Nephron (organoid): ENCODE results near the gene CRABP1.

Experiments used
- H3K27ac Mint-ChIP-seq, 3 experiments: 2 replicates each; pipeline ENCODE4 v1.8.0; 2020; ENCODE audit warnings: mixed read lengths in 3 of 3, mild to moderate bottlenecking in 2 of 3, moderate library complexity in 1 of 3
- H3K27me3 Mint-ChIP-seq: 2 replicates; pipeline ENCODE4 v1.8.0; 2021; ENCODE audit warnings: low read depth, mild to moderate bottlenecking, moderate library complexity, mixed read lengths
- H3K36me3 Mint-ChIP-seq: 2 replicates; pipeline ENCODE4 v1.8.0; 2020; ENCODE audit warnings: low read depth, mixed read lengths
- H3K4me1 Mint-ChIP-seq: 2 replicates; pipeline ENCODE4 v1.8.0; 2020; ENCODE audit warnings: mixed read lengths
- H3K4me3 Mint-ChIP-seq, 3 experiments: 2 replicates each; pipeline ENCODE4 v1.8.0; 2020; ENCODE audit warnings: mild to moderate bottlenecking in 3 of 3, mixed read lengths in 3 of 3, moderate library complexity in 2 of 3
- H3K9me3 Mint-ChIP-seq: 2 replicates; pipeline ENCODE4 v1.8.0; 2020; ENCODE audit warnings: mixed read lengths
- TF ChIP-seq, protein P1 (sequence below), 3 experiments: fragments of 200-600 bp; sonication (generic); IDR thresholded peaks; one replicate each; pipeline ENCODE4 v1.5.0; 2021; ENCODE audit warnings: antibody characterized with exemption in 3 of 3; ENCODE audit not compliant: unreplicated experiment in 3 of 3

CRABP1 gene

DNA sequence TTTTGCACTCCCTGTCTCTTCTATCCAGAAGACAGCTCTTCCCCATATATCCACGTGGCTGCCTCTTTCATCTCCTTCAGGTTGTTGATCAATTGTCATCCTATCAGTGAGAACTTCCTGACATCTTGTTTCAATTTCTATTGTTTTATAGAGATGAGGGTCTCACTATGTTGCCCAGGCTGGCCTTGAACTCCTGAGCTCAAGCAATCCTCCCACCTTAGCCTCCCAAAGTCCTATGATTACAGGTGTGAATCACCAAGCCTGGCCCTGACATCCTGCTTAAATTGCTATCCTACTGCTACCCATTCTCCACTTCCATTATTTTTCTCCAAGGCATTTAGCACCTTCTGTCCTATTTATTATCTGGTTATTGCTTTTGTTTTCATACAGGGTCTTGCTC, 53.0 kb downstream of the CRABP1 start:
- Mint-ChIP-seq H3K4me3 (no peak overlapping the region), H3K4me1 (peaks cover 24% of the 10 kb centered on the region), H3K27ac (peak overlapping the region in 1 of 3 experiments; percentile 20), H3K27me3 (peaks cover 32% of the 10 kb centered on the region), H3K36me3 (no peaks in the 10 kb centered on the region), H3K9me3 (no peaks in the 10 kb centered on the region)
- TF ChIP-seq, protein P1, sequence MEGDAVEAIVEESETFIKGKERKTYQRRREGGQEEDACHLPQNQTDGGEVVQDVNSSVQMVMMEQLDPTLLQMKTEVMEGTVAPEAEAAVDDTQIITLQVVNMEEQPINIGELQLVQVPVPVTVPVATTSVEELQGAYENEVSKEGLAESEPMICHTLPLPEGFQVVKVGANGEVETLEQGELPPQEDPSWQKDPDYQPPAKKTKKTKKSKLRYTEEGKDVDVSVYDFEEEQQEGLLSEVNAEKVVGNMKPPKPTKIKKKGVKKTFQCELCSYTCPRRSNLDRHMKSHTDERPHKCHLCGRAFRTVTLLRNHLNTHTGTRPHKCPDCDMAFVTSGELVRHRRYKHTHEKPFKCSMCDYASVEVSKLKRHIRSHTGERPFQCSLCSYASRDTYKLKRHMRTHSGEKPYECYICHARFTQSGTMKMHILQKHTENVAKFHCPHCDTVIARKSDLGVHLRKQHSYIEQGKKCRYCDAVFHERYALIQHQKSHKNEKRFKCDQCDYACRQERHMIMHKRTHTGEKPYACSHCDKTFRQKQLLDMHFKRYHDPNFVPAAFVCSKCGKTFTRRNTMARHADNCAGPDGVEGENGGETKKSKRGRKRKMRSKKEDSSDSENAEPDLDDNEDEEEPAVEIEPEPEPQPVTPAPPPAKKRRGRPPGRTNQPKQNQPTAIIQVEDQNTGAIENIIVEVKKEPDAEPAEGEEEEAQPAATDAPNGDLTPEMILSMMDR (IDR thresholded peaks at IDR 0.05; ENCODE audit: unreplicated experiment in 3 of 3), result no peak

DNA sequence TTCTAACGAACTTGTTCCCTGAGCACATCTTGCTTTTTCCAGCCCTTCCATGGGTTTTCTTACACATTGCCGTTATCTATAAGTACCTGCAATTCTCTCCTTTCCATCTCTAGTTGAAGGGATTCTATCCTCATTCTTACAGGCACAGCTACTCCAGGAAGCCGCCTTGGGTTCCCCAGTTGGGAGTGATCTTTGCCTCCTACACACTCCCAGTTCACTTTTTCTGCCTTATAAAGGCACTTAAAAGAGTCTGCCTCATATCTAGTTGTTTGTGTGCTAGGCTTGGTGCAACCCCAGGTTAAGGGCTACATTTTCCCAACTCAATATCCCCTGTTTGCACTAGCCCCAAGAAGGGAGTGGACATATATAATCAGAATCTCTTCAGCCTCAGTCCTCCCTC, 53.9 kb downstream of the CRABP1 start:
- no peak overlapping the region for H3K4me3 Mint-ChIP-seq
- TF ChIP-seq, protein P1 (IDR thresholded peaks at IDR 0.05; ENCODE audit: unreplicated experiment in 3 of 3), result no peak
- peak overlapping the region in 2 of 3 experiments; percentile 20 to 28 for H3K27ac Mint-ChIP-seq
- no peaks in the 10 kb centered on the region for H3K9me3 Mint-ChIP-seq
- no peaks in the 10 kb centered on the region for H3K36me3 Mint-ChIP-seq
- H3K4me1 Mint-ChIP-seq, result peaks cover 25% of the 10 kb centered on the region
- H3K27me3 Mint-ChIP-seq, result peaks cover 32% of the 10 kb centered on the region

DNA sequence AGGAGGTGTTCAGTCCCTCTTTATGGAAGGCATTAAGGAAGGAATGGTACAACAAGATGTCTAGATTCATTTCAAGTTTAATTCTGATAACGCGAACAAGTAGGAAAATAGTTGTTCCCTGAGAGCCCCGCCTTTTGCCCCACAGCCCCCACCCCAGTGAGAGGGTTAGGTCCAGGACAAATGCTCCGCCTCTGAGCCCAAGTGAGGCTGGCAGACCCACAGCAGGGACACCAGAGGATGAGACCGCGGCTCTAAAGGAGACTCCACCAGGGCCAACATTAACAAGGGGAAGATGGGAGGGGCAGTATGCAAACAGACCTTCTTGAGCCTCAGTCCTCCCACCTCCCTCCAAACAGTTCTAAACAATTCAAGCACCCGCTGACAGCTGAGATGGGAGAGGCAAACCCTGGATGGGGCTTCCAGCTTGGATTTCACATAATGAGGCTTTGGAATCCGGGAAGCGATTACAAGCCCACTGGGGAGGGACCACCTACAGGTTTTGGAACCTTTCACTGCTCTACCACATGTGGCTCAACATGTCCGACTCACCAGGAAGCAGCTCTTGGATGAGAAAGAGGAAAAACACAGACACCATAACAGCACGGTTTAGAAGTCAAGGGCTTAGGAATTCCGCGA, 54.9 kb downstream of the CRABP1 start:
- TF ChIP-seq, protein P1 (IDR thresholded peaks at IDR 0.05; ENCODE audit: unreplicated experiment in 3 of 3), result no peak
- no peaks in the 10 kb centered on the region for H3K9me3 Mint-ChIP-seq

DNA sequence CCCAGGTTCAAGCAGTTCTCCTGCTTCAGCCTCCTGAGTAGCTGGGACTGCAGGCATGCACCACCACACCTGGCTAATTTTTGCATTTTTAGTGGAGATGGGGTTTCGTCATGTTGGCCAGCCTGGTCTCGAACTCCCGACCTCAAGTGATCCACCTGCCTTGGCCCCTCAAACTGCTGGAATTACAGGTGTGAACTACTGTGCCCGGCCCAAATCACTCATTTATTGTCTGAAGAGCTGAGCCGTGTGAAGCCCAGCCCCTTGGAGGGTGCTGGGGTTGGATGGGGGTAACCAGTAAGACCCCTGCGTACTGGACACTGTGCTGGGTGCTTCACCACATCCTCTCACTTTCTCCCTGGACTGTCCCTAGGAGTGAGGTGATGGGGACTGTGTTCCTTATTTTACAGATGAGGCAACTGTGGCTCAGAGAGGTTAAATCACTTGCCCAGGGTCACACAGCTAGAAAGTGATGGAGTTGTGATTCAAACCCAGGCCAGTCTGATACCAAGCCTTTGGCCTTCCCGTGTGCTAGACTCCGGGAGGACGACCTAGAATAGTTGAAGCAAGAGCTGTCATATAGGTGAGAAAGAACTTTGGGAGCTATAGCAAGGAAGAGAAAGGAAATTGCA, 56.1 kb downstream of the CRABP1 start:
- TF ChIP-seq, protein P1 (IDR thresholded peaks at IDR 0.05; ENCODE audit: unreplicated experiment in 3 of 3), result no peak
- Mint-ChIP-seq H3K36me3 (no peaks in the 10 kb centered on the region), H3K27me3 (peaks cover 28% of the 10 kb centered on the region), H3K9me3 (no peaks in the 10 kb centered on the region), H3K4me1 (peaks cover 13% of the 10 kb centered on the region), H3K27ac (peak overlapping the region; percentile 55 to 96 (median 80)), H3K4me3 (no peak overlapping the region)

More for the DNA sequence above, 54.9 kb downstream of the CRABP1 start:
- peaks cover 15% of the 10 kb centered on the region for H3K4me1 Mint-ChIP-seq
- peak overlapping the region; percentile 80 to 96 (median 96) for H3K27ac Mint-ChIP-seq
- peak overlapping the region in 1 of 3 experiments; percentile 31 for H3K4me3 Mint-ChIP-seq
- H3K36me3 Mint-ChIP-seq, result no peaks in the 10 kb centered on the region
- peaks cover 32% of the 10 kb centered on the region for H3K27me3 Mint-ChIP-seq

DNA sequence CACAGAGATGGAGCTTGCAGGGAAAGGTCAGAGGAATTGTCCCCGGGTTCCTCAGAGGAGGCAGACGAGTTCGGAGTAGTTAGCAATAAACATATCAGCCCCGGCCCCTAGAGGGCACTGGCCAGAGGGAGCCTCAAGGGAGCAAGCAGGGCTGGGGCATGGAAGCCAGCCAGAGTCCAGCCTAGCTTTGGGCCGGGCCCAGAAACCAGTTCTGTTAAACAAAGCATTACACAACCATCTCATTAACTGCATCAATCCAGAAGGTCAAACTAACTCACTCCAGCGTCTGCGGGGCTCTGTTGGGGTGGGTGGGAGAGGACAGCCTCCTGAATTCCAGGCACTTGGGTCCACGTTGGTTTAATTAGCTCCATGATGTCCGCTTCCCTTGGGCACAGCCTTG, 56.8 kb downstream of the CRABP1 start:
- Mint-ChIP-seq H3K9me3 (no peaks in the 10 kb centered on the region), H3K4me3 (no peak overlapping the region), H3K27ac (peak overlapping the region in 2 of 3 experiments; percentile 49 to 55), H3K4me1 (peaks cover 15% of the 10 kb centered on the region), H3K36me3 (no peaks in the 10 kb centered on the region), H3K27me3 (peaks cover 23% of the 10 kb centered on the region)
- TF ChIP-seq, protein P1 (IDR thresholded peaks at IDR 0.05; ENCODE audit: unreplicated experiment in 3 of 3), result no peak

DNA sequence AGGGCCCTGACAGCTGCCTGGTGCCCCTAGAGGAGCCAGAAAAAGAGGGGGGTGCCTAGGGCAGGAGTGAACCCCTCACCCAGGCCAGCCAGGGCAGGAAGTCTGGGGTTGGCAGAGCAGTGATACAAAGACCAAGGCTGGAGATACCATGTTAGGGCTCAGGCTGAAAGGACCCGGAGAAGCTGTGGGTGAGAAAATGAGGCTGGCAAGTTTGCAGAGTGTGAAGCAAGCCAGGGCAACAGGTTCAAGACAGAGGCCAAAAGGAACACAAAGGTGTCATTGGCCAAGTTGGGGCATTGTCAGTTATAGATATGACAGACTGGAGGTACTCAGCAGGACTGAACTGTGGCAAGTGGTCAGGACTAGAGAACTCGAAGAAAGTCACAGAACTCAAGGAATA, 57.2 kb downstream of the CRABP1 start:
- Mint-ChIP-seq H3K27ac (no peak overlapping the region), H3K27me3 (peaks cover 22% of the 10 kb centered on the region), H3K4me3 (no peak overlapping the region), H3K36me3 (no peaks in the 10 kb centered on the region), H3K4me1 (peaks cover 19% of the 10 kb centered on the region), H3K9me3 (no peaks in the 10 kb centered on the region)
- TF ChIP-seq, protein P1 (IDR thresholded peaks at IDR 0.05; ENCODE audit: unreplicated experiment in 3 of 3), result no peak
